Transverse colon (tissue), 3 donors: ENCODE data around the gene EZH1.

Experiments
- POLR2A ChIP-seq: fragments of 450-650 bp; IDR thresholded peaks from one replicate; pipeline ENCODE4 v1.6.1; 2016; ENCODE audit warnings: antibody characterized with exemption, mild to moderate bottlenecking, moderate library complexity
- TF ChIP-seq, protein P1 (sequence below), 5 experiments: fragments of 200-600 bp in 3 of 5; fragments of 450-650 bp in 2 of 5; sonication (generic) in 3 of 5; IDR thresholded peaks; 1 replicate in 2 of 5; 2 replicates in 3 of 5; pipeline ENCODE4 v1.5.1; 2016 to 2017; ENCODE audit warnings: antibody characterized with exemption in 5 of 5, inconsistent platforms in 3 of 5, mild to moderate bottlenecking in 2 of 5, moderate library complexity in 1 of 5

DNA sequence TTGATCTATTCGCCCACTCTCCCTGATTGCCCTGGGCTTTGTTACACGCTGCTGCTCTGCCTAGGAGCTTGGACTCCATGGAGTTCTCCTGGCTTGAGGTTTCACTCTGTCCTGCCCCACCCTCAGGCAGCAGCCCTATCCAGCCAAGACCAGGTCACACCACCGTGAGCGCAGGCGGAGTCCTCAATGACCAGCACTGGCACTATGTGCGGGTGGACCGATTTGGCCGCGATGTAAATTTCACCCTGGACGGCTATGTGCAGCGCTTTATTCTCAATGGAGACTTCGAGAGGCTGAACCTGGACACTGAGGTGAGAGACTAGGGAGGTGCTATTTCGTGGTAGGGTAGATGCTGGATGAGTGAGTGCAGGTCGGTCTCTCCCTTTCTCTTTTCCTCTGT, 59.0 kb downstream of the EZH1 start:
- no peak for TF ChIP-seq POLR2A
- TF ChIP-seq, protein P1, sequence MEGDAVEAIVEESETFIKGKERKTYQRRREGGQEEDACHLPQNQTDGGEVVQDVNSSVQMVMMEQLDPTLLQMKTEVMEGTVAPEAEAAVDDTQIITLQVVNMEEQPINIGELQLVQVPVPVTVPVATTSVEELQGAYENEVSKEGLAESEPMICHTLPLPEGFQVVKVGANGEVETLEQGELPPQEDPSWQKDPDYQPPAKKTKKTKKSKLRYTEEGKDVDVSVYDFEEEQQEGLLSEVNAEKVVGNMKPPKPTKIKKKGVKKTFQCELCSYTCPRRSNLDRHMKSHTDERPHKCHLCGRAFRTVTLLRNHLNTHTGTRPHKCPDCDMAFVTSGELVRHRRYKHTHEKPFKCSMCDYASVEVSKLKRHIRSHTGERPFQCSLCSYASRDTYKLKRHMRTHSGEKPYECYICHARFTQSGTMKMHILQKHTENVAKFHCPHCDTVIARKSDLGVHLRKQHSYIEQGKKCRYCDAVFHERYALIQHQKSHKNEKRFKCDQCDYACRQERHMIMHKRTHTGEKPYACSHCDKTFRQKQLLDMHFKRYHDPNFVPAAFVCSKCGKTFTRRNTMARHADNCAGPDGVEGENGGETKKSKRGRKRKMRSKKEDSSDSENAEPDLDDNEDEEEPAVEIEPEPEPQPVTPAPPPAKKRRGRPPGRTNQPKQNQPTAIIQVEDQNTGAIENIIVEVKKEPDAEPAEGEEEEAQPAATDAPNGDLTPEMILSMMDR (IDR thresholded peaks at IDR 0.05): no peak
